Body of pancreas (tissue), 4 donors: ENCODE measurements around the gene ALG12. TPM values are rescaled to one million over a fixed set of nuclear protein-coding genes. Genes with fewer than 3 reads are reported as not detected.
"Not testable (repeated sequence)": the region's sequence is repeated elsewhere in the genome, so short reads cannot be mapped to it uniquely, and the experiment has no call there.

Experiments used
- ATAC-seq: fragments of 150-250 bp; one replicate; pipeline ENCODE4 v1.9.1; 2016
- DNase-seq, 4 donors: peaks; one replicate each; pipeline ENCODE4 v3.0.0-alpha.2; 2019
- H3K27ac ChIP-seq, 4 donors: fragments of 200-600 bp; sonication (generic); 1 replicate in 3 of 4; 2 replicates in 1 of 4; pipeline versions ENCODE4 v1.5.1 to v1.6.1; 2016 to 2019; ENCODE audit warnings: mild to moderate bottlenecking in 1 of 4, mixed read lengths in 1 of 4, moderate library complexity in 1 of 4
- H3K27me3 ChIP-seq, 2 donors: fragments of 200-600 bp; sonication (generic); one replicate each; pipeline ENCODE4 v1.6.0; 2016; ENCODE audit warnings: mild to moderate bottlenecking in 1 of 2
- H3K36me3 ChIP-seq, 2 donors: fragments of 200-600 bp; sonication (generic); replicated peaks in 1 of 2; 2 replicates each; pipeline ENCODE4 v1.5.1; 2016; ENCODE audit warnings: low read depth in 2 of 2; ENCODE audit not compliant: insufficient read depth in 1 of 2
- H3K4me1 ChIP-seq: fragments of 200-600 bp; sonication (generic); one replicate; pipeline ENCODE4 v1.6.0; 2016
- H3K4me3 ChIP-seq, 2 donors: fragments of 200-600 bp; sonication (generic); 1 replicate in 1 of 2; 2 replicates in 1 of 2; pipeline ENCODE4 v1.5.1; 2016 to 2019
- H3K9me3 ChIP-seq, 3 donors: fragments of 200-600 bp; sonication (generic); 1 replicate in 2 of 3; 2 replicates in 1 of 3; pipeline ENCODE4 v1.5.1; 2016
- CTCF ChIP-seq, 7 experiments: fragments of 450-650 bp in 4 of 7; fragments of 200-600 bp in 3 of 7; sonication (generic) in 3 of 7; IDR thresholded peaks; one replicate each; pipeline ENCODE4 v1.5.1; 2016 to 2019; ENCODE audit warnings: antibody characterized with exemption in 7 of 7
- POLR2A ChIP-seq, 3 donors: fragments of 450-650 bp; IDR thresholded peaks; one replicate each; pipeline ENCODE4 v1.6.1; 2016; ENCODE audit warnings: antibody characterized with exemption in 3 of 3, mild to moderate bottlenecking in 2 of 3
- WGBS, 2 donors: methylation state at CpG; one replicate each; pipeline ENCODE4 v1.1.5; 2017; 5-methylcytosine and 5-hydroxymethylcytosine counted together
- intact Hi-C: fragments of 100-400 bp; cut with DNase I; formaldehyde crosslinking; loops from one replicate; pipeline ENCODE4 v1.15.1; 2023
- total RNA-seq, 2 donors: library from RNA; depleted of rRNA; stranded (reverse); fragments of >200 nt; gene quantifications; one replicate each; pipeline ENCODE4 v1.1.0, GENCODE V29; 2016

The ALG12 gene
- total RNA-seq, 2 donors from 2014 or later: 16.2 to 17.9 TPM

GRCh38 chr22:49948958-49949913 is 31.0 kb upstream of the ALG12 start:
- WGBS, 2 donors: 31 to 47% methylated on average over 18 to 42 of the region's 42 CpGs
- peaks cover 87% of the 10 kb centered on the region for H3K4me1 ChIP-seq
- peak; percentile 65 for ATAC-seq
- peak overlapping the region; percentile 99 to 100 (median 100) for H3K27ac ChIP-seq
- no peaks in the 10 kb centered on the region for H3K9me3 ChIP-seq
- no peaks in the 10 kb centered on the region for H3K27me3 ChIP-seq
- DNase-seq: peak; percentile 93 to 98 (median 96)
- peak; percentile 95 to 98 (median 97) for TF ChIP-seq POLR2A (IDR thresholded peaks at IDR 0.05)
- peak in 4 of 7 experiments; percentile 29 to 42 (median 34) for TF ChIP-seq CTCF (IDR thresholded peaks at IDR 0.05)
- H3K36me3 ChIP-seq: no peaks in the 10 kb centered on the region
- no peak overlapping the region for H3K4me3 ChIP-seq
- intact Hi-C loops: no loop called here

DNA sequence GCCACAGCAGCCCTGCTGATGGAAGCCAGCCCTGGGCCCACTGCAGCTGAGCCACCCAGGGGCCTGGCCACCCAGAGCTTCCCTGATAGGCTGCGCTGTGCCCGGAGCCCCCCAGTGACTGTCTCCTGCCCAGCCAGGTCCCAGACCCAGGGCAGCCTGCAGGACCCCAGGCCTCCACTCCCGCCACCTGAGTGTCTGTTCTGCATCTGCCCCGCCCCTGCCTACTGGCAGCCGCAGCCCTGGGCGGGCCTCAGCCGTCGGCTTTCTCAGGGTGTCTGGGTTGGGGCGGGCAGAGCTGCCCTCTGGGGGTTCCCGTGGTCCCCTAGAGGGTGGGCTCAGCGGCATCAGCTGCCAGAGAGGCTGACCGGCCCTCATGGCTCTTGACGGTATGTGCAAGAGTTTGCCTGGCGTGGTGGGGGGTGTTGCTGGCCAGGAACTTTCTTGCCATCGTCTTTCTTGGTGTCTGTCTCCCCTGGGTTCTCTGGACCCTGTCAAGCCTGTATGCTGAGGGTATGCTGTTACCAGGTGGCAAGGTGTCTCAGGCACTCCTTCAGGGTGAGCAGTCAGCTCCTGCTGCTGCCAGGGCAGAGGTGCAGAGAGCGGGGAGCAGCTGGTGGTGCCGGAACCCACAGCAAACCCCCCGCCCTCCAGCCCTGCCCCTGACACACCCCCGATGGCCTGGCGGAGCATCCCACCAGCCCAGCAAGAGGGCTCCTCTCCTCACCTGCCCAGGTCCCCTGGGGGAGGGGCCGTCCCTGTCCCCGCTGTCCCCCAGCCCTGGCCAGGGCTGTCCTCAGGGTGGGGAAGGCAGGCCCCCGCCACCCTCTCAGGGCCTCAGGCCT is 30.1 kb upstream of the ALG12 start:
- Histone ChIP-seq H3K27me3 (no peaks in the 10 kb centered on the region), H3K9me3 (no peaks in the 10 kb centered on the region), H3K36me3 (no peaks in the 10 kb centered on the region), H3K4me3 (peak overlapping the region in 1 of 2 donors; percentile 17), H3K4me1 (peaks cover 78% of the 10 kb centered on the region), H3K27ac (peak overlapping the region; percentile 99 to 100 (median 100))
- ATAC-seq: no peak
- DNase-seq: peak in 3 of 4 donors; percentile 68 to 77 (median 76)
- intact Hi-C loops: no loop called here
- 25% methylated on average over 21 of the region's 23 CpGs; no CpG with 5 or more reads in 1 of the 2 donors for WGBS, 2 donors
- no peak for TF ChIP-seq CTCF (IDR thresholded peaks at IDR 0.05)
- no peak for TF ChIP-seq POLR2A (IDR thresholded peaks at IDR 0.05)

DNA sequence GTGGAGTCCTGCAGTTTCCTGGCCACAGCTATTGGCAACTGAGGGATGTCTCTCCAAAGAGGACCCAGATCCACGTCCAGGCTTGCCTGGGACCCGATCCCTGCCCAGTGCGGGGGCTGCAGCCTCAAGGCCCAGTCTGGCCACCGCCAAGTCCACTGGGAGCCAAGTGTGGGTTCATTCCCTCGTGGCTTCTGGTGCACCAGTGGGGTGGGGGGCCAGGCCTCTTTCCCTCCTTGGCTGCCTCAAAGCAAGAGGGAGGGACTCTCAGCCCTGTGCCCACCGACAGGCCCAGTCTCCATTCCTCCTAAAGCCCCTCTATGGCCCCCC is 29.0 kb upstream of the ALG12 start:
- H3K36me3 ChIP-seq: no peaks in the 10 kb centered on the region
- intact Hi-C loops: no loop called here
- no peak for DNase-seq
- peaks cover 67% of the 10 kb centered on the region for H3K4me1 ChIP-seq
- no peaks in the 10 kb centered on the region for H3K9me3 ChIP-seq
- peak overlapping the region; percentile 99 to 100 (median 100) for H3K27ac ChIP-seq
- H3K4me3 ChIP-seq: peak overlapping the region in 1 of 2 donors; percentile 17
- ATAC-seq: no peak
- no peaks in the 10 kb centered on the region for H3K27me3 ChIP-seq
- TF ChIP-seq POLR2A (IDR thresholded peaks at IDR 0.05) (no peak), CTCF (IDR thresholded peaks at IDR 0.05) (no peak)
- WGBS, 2 donors: 72% methylated on average over 6 of the region's 6 CpGs; no CpG with 5 or more reads in 1 of the 2 donors

DNA sequence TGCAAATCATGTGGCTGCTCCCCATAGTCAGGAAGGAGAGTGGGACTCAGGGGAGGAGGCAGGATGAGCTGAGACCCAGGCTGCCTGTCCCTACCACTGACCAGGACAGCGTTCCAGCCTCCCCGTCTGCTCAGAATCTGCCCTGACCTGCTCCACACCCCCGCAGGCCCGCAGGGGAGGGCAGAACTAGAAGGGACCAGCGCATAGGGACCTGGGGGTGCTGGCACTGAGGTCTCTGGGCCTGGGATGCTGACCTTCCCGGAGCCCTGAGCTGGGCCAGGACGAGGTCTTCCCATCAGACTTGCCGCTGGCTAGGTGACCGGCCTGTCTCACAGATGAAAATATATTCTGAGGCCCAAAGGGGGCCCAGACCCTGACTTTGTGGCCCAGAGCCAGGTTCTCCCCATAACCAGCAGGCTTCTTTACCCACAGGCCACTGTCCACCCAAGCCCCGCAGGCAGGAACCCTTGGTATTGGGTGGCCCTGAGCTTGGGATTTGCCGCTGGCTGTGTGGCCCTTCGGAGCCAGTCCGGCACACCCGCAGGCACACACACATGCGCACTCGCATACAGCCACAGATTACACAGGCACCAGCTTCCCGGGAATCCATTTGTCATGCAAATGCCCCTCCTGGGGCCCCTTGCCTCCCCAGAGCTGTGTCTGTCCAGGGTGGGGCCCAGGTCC is 28.5 kb upstream of the ALG12 start:
- H3K4me1 ChIP-seq: peaks cover 62% of the 10 kb centered on the region
- peak in 1 of 4 donors; percentile 37 for DNase-seq
- no peaks in the 10 kb centered on the region for H3K36me3 ChIP-seq
- no peak for ATAC-seq
- no peaks in the 10 kb centered on the region for H3K9me3 ChIP-seq
- intact Hi-C loops: no loop called here
- H3K27ac ChIP-seq: peak overlapping the region; percentile 15 to 100 (median 99)
- 67 to 85% methylated on average over 4 to 16 of the region's 17 CpGs for WGBS, 2 donors
- no peaks in the 10 kb centered on the region for H3K27me3 ChIP-seq
- no peak for TF ChIP-seq POLR2A (IDR thresholded peaks at IDR 0.05)
- no peak for TF ChIP-seq CTCF (IDR thresholded peaks at IDR 0.05)
- no peak overlapping the region for H3K4me3 ChIP-seq

DNA sequence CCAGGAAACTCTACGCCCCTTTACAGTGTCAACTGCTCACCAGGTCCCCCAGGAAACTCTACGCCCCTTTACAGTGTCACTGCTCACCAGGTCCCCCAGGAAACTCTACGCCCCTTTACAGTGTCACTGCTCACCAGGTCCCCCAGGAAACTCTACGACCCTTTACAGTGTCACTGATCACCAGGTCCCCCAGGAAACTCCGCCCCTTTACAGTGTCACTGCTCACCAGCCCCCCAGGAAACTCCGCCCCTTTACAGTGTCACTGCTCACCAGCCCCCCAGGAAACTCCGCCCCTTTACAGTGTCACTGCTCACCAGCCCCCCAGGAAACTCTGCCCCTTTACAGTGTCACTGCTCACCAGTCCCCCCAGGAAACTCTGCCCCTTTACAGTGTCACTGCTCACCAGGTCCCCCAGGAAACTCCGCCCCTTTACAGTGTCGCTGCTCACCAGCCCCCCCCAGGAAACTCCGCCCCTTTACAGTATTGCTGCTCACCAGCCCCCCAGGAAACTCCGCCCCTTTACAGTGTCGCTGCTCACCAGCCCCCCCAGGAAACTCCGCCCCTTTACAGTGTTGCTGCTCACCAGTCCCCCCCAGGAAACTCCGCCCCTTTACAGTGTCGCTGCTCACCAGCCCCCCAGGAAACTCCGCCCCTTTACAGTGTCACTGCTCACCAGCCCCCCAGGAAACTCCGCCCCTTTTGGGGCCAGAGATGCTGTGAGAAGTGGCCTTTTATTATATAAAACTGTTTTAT is 27.0 kb upstream of the ALG12 start:
- H3K4me3 ChIP-seq, H3K27me3 ChIP-seq, ATAC-seq, H3K36me3 ChIP-seq, H3K9me3 ChIP-seq, DNase-seq, intact Hi-C loops: not testable (repeated sequence)
- H3K4me1 ChIP-seq: peaks cover 48% of the 10 kb centered on the region
- peak overlapping the region; percentile 39 to 100 (median 99) for H3K27ac ChIP-seq
- 72 to 90% methylated on average over 8 to 14 of the region's 17 CpGs for WGBS, 2 donors
